HL-60 (cell line): ENCODE measurements around the gene NTRK2.

Source experiments
- GABPA ChIP-seq: IDR thresholded peaks from 2 replicates; pipeline ENCODE4 v1.6.1; 2012; ENCODE audit warnings: low read depth
- TF ChIP-seq, protein P1 (sequence below): IDR thresholded peaks from one replicate; pipeline ENCODE4 v1.5.1; 2011; ENCODE audit warnings: low read length, control low read depth, inconsistent platforms; ENCODE audit not compliant: insufficient read depth
- TF ChIP-seq, protein P2 (sequence below): IDR thresholded peaks from 2 replicates; pipeline ENCODE4 v1.6.1; 2012; ENCODE audit warnings: low read depth; ENCODE audit not compliant: insufficient replicate concordance

- TF ChIP-seq, protein P1, sequence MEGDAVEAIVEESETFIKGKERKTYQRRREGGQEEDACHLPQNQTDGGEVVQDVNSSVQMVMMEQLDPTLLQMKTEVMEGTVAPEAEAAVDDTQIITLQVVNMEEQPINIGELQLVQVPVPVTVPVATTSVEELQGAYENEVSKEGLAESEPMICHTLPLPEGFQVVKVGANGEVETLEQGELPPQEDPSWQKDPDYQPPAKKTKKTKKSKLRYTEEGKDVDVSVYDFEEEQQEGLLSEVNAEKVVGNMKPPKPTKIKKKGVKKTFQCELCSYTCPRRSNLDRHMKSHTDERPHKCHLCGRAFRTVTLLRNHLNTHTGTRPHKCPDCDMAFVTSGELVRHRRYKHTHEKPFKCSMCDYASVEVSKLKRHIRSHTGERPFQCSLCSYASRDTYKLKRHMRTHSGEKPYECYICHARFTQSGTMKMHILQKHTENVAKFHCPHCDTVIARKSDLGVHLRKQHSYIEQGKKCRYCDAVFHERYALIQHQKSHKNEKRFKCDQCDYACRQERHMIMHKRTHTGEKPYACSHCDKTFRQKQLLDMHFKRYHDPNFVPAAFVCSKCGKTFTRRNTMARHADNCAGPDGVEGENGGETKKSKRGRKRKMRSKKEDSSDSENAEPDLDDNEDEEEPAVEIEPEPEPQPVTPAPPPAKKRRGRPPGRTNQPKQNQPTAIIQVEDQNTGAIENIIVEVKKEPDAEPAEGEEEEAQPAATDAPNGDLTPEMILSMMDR: no peak
- TF ChIP-seq, protein P2, sequence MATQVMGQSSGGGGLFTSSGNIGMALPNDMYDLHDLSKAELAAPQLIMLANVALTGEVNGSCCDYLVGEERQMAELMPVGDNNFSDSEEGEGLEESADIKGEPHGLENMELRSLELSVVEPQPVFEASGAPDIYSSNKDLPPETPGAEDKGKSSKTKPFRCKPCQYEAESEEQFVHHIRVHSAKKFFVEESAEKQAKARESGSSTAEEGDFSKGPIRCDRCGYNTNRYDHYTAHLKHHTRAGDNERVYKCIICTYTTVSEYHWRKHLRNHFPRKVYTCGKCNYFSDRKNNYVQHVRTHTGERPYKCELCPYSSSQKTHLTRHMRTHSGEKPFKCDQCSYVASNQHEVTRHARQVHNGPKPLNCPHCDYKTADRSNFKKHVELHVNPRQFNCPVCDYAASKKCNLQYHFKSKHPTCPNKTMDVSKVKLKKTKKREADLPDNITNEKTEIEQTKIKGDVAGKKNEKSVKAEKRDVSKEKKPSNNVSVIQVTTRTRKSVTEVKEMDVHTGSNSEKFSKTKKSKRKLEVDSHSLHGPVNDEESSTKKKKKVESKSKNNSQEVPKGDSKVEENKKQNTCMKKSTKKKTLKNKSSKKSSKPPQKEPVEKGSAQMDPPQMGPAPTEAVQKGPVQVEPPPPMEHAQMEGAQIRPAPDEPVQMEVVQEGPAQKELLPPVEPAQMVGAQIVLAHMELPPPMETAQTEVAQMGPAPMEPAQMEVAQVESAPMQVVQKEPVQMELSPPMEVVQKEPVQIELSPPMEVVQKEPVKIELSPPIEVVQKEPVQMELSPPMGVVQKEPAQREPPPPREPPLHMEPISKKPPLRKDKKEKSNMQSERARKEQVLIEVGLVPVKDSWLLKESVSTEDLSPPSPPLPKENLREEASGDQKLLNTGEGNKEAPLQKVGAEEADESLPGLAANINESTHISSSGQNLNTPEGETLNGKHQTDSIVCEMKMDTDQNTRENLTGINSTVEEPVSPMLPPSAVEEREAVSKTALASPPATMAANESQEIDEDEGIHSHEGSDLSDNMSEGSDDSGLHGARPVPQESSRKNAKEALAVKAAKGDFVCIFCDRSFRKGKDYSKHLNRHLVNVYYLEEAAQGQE: no peak
- TF ChIP-seq GABPA: no peak
These were observed 222.4 kb downstream of the NTRK2 start for GRCh38 chr9:84891924-84892323.
